Measurements from ENCODE around the gene TUSC2. TPM values are rescaled to one million over a fixed set of nuclear protein-coding genes. Genes with fewer than 3 reads are reported as not detected.

The TUSC2 gene
- total and polyA plus RNA-seq, 2 of the 8 experiments (the other 6 are each of a cell fraction or from before 2014, with no cell fraction given), result 33.3 to 65.4 TPM

DNA sequence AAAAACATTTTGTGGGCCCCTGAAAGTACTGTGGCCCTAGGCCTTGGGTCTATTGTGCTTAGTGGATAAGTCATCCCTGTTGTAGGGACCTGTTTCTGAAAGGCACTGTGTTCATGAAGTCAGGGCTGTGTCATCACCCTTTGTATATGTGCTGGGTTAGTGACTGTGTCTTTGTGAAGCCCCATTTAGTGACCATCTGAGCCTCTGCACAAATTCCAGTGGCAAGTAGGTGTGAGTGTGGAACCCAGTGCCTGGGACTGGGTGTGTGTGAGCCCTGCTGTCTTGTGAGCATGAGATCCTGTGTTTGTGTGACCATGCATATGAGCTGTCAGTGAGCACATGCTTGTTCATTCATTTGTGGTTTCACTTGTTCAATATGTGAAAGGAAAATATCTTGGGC, 23.4 kb downstream of the TUSC2 start:
- H2BK20ac ChIP-seq (ENCODE audit: low read length), result no peak overlapping the region
- no peak overlapping the region for H2BK12ac ChIP-seq (ENCODE audit: low read depth, low read length)
- no peaks in the 10 kb centered on the region for H4K20me1 ChIP-seq (replicated peaks in 1 of 2; ENCODE audit: control insufficient read depth in 1 of 2, insufficient read depth in 2 of 2, low read length in 2 of 2)
- FAIRE-seq (no peak), DNase-seq (ENCODE audit: low read depth in 1 of 2, low spot score in 2 of 2) (no peak)
- H3K79me1 ChIP-seq (ENCODE audit: low read depth, low read length), result no peaks in the 10 kb centered on the region
- no peak overlapping the region for H2BK15ac ChIP-seq (ENCODE audit: low read length)
- ChIA-PET POLR2A (ENCODE audit: partially characterized antibody) (interaction anchor here (1.0 to 11.3 kb wide), 3 partner anchors 14 to 24 kb away, joined by 4 to 149 read pairs (median 15); partner anchors contain the start of genes HYAL2 and TUSC2), CTCF (ENCODE audit: partially characterized antibody) (interaction anchor here (0.7 to 3.1 kb wide), 3 partner anchors 19 to 58 kb away, joined by 3 to 18 read pairs (median 3); partner anchors contain the start of genes HYAL2 and RASSF1)
- H4K8ac ChIP-seq (ENCODE audit: extremely low read depth, insufficient read depth, low read length), result no peak overlapping the region
- no peak overlapping the region for H3K4ac ChIP-seq (replicated peaks; ENCODE audit: insufficient read length, low read depth, low read length)
- no peaks in the 10 kb centered on the region for H3K36me3 ChIP-seq (ENCODE audit: control insufficient read depth in 2 of 4, insufficient read depth in 4 of 4, low read length in 3 of 4)
- no peak overlapping the region for H2AFZ ChIP-seq (ENCODE audit: low read length)
- H3K23me2 ChIP-seq (ENCODE audit: low read depth, low read length), result no peaks in the 10 kb centered on the region; the same call in 1 of the 2 replicates
- no peak overlapping the region for H3K4me3 ChIP-seq (ENCODE audit: extremely low read depth in 1 of 4, insufficient read depth in 2 of 4, low read depth in 3 of 4, low read length in 4 of 4)
- H3K27me3 ChIP-seq (replicated peaks in 1 of 4; ENCODE audit: control insufficient read depth in 3 of 4, extremely low read depth in 1 of 4, insufficient read depth in 3 of 4, low read length in 3 of 4), result no peaks in the 10 kb centered on the region
- H3K9me3 ChIP-seq (ENCODE audit: insufficient read depth in 2 of 2, low read depth in 1 of 2, low read length in 1 of 2), result peaks cover 9 to 20% of the 10 kb centered on the region in 2 experiments; a peak in 3 of 4 replicates
- no peak overlapping the region for H3K23ac ChIP-seq (ENCODE audit: insufficient read length)
- no peak overlapping the region for H3K14ac ChIP-seq (ENCODE audit: insufficient read length)
- no peak overlapping the region for H2BK5ac ChIP-seq (ENCODE audit: low read depth, low read length)
- H4K5ac ChIP-seq (ENCODE audit: insufficient read length, low read depth, low read length), result no peak overlapping the region
- H2BK120ac ChIP-seq (replicated peaks; ENCODE audit: low read depth, low read length), result no peak overlapping the region
- 0 out of 2 replicates have a peak overlapping the region, but pooled peaks have one; percentile 24 for H2AK5ac ChIP-seq (ENCODE audit: low read depth, low read length)
- H3K4me1 ChIP-seq (replicated peaks in 1 of 4; ENCODE audit: control insufficient read depth in 3 of 4, insufficient read depth in 4 of 4, low read length in 3 of 4), result peaks cover 0 to 20% (median 11%) of the 10 kb centered on the region in 4 experiments; a peak in 6 of 7 replicates
- H4K91ac ChIP-seq (replicated peaks; ENCODE audit: insufficient read length, low read length), result no peak overlapping the region
- no peak overlapping the region for H3K4me2 ChIP-seq (ENCODE audit: insufficient read depth in 1 of 2, low read depth in 2 of 2, low read length in 2 of 2)
- H3K18ac ChIP-seq (ENCODE audit: extremely low read depth, low read length), result no peak overlapping the region
- H3K9ac ChIP-seq (replicated peaks in 1 of 4; ENCODE audit: extremely low read depth in 1 of 4, low read depth in 3 of 4, low read length in 3 of 4), result no peak overlapping the region
- H3K79me2 ChIP-seq (ENCODE audit: control insufficient read depth in 1 of 2, insufficient read depth in 2 of 2, low read length in 2 of 2), result no peaks in the 10 kb centered on the region
- H3K56ac ChIP-seq (replicated peaks; ENCODE audit: insufficient read length, low read depth, low read length), result no peak overlapping the region
- TF ChIP-seq BACH1 (IDR thresholded peaks at IDR 0.05; ENCODE audit: low read length) (no peak), SIX5 (IDR thresholded peaks at IDR 0.05; ENCODE audit: low read depth, low read length) (no peak), E2F6 (IDR thresholded peaks at IDR 0.05) (no peak)
- H3K27ac ChIP-seq (ENCODE audit: low read depth, low read length), result no peak overlapping the region
